ENCODE results near the gene GABPA. TPM values are rescaled to one million over a fixed set of nuclear protein-coding genes. Genes with fewer than 3 reads are reported as not detected.
"Not testable (repeated sequence)": the region's sequence is repeated elsewhere in the genome, so short reads cannot be mapped to it uniquely, and the experiment has no call there.

GABPA gene
- total RNA-seq, 1 experiment from 2014 or later = 20.4 TPM

DNA sequence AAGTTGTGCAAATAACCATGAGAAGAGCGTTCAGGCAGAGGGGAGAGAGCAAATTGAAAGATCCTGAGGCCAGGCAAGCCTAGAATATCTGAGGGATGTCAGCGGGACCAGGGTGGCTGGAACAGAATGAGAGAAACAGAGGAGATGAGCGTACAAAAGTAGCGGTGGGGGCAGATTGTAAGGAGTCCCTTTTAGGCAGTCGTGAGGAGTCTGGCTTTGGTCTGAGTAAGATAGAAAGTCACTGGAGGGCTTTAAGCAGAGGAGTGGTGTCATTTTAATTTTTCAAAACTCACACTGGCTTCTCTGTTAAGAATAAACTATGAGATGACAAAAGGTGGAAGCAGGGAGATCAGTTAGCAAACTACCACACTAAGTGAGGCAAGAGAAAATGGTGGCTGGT, 24.2 kb upstream of the GABPA start:
- no peaks in the 10 kb centered on the region for H3K27me3 ChIP-seq (ENCODE audit: insufficient read depth, low read length)
- WGBS (ENCODE audit: extremely low coverage, insufficient read length, low lambda C conversion rate) = no CpG with 5 or more reads among the region's 5 CpGs
- Mint-ChIP-seq H3K36me3 (ENCODE audit: insufficient read depth in 1 of 3, low read depth in 3 of 3) (no peaks in the 10 kb centered on the region), H3K4me3 (no peak overlapping the region), H3K9me3 (no peaks in the 10 kb centered on the region), H3K27ac (peak overlapping the region in 1 of 3 experiments; percentile 1; a peak in 1 of 7 replicates), H3K27me3 (ENCODE audit: low read depth) (no peaks in the 10 kb centered on the region), H3K4me1 (peaks cover 5% of the 10 kb centered on the region in 2 experiments)
- H4K8ac ChIP-seq (replicated peaks; ENCODE audit: insufficient read length, low read depth, low read length) = no peak overlapping the region
- H2BK120ac ChIP-seq (ENCODE audit: low read depth, low read length, poor library complexity, severe bottlenecking) = no peak overlapping the region
- no peak overlapping the region for H3K14ac ChIP-seq (ENCODE audit: insufficient read depth, low read length)
- no peak overlapping the region for H3K27ac ChIP-seq (ENCODE audit: insufficient read length, low read depth, low read length)
- H4K20me1 ChIP-seq (ENCODE audit: control insufficient read depth, insufficient read depth, insufficient read length) = no peaks in the 10 kb centered on the region
- H3K4me2 ChIP-seq (ENCODE audit: insufficient read depth, insufficient read length, low read length) = no peak overlapping the region
- no peak for DNase-seq
- no peak overlapping the region for H3K4ac ChIP-seq (ENCODE audit: low read depth, low read length)
- H2AK5ac ChIP-seq (ENCODE audit: insufficient read length, low read length) = no peak overlapping the region
- no peak overlapping the region for H2BK15ac ChIP-seq (ENCODE audit: low read depth, low read length)
- H2BK12ac ChIP-seq (ENCODE audit: insufficient read length, low read depth, low read length) = no peak overlapping the region
- H3K4me1 ChIP-seq (ENCODE audit: insufficient read depth, low read length) = no peaks in the 10 kb centered on the region
- no peaks in the 10 kb centered on the region for H3K79me2 ChIP-seq (ENCODE audit: insufficient read depth, low read length)
- no peak overlapping the region for H4K91ac ChIP-seq (ENCODE audit: insufficient read length, low read depth, low read length)
- no peak overlapping the region for H2BK20ac ChIP-seq (ENCODE audit: low read depth, low read length, poor library complexity, severe bottlenecking)
- no peaks in the 10 kb centered on the region for H3K9me3 ChIP-seq (ENCODE audit: control insufficient read depth, low read depth, low read length)
- no peak overlapping the region for H3K56ac ChIP-seq (ENCODE audit: insufficient read length, low read depth, low read length)
- H3K18ac ChIP-seq (ENCODE audit: insufficient read length, low read depth, low read length) = no peak overlapping the region
- TF ChIP-seq, protein P1, sequence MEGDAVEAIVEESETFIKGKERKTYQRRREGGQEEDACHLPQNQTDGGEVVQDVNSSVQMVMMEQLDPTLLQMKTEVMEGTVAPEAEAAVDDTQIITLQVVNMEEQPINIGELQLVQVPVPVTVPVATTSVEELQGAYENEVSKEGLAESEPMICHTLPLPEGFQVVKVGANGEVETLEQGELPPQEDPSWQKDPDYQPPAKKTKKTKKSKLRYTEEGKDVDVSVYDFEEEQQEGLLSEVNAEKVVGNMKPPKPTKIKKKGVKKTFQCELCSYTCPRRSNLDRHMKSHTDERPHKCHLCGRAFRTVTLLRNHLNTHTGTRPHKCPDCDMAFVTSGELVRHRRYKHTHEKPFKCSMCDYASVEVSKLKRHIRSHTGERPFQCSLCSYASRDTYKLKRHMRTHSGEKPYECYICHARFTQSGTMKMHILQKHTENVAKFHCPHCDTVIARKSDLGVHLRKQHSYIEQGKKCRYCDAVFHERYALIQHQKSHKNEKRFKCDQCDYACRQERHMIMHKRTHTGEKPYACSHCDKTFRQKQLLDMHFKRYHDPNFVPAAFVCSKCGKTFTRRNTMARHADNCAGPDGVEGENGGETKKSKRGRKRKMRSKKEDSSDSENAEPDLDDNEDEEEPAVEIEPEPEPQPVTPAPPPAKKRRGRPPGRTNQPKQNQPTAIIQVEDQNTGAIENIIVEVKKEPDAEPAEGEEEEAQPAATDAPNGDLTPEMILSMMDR (conservative IDR thresholded peaks at IDR 0.05) = no peak
- H3K23ac ChIP-seq (ENCODE audit: insufficient read length, low read depth, low read length) = no peak overlapping the region
- H4K5ac ChIP-seq (ENCODE audit: insufficient read length, low read depth, low read length) = no peak overlapping the region
- H2BK5ac ChIP-seq (ENCODE audit: insufficient read length, low read length) = no peak overlapping the region
- H3K9ac ChIP-seq (ENCODE audit: extremely low read depth, insufficient read length, low read length) = no peak overlapping the region
- H3T11ph ChIP-seq (ENCODE audit: low read length) = no peak overlapping the region
- no peaks in the 10 kb centered on the region for H3K79me1 ChIP-seq (ENCODE audit: insufficient read depth, low read depth, low read length, poor library complexity, severe bottlenecking)
- no peaks in the 10 kb centered on the region for H3K23me2 ChIP-seq (ENCODE audit: insufficient read length, low read depth, low read length, poor library complexity, severe bottlenecking)
- no peak overlapping the region for H2AFZ ChIP-seq (ENCODE audit: low read length)

DNA sequence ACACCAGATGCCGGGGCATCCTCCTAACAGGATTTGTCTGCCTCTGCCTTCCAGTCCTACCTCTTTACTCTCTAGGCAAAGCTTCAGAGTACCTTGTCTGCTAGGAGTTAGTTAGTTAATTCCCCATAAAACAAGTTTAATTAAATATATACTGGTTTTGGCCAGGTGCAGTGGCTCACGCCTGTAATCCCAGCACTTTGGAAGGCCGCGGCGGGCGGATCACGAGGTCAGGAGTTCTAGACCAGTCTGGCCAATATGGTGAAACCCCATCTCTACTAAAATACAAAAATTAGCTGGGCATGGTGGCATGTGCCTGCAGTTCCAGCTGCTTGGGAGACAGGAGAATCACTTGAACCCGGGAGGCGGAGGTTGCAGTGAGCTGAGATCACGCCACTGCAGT, 20.7 kb upstream of the GABPA start:
- not testable (repeated sequence) for H3K23me2 ChIP-seq (ENCODE audit: insufficient read length, low read depth, low read length, poor library complexity, severe bottlenecking); H3K9me3 ChIP-seq (ENCODE audit: control insufficient read depth, low read depth, low read length); H3K27me3 Mint-ChIP-seq (ENCODE audit: low read depth); H3K14ac ChIP-seq (ENCODE audit: insufficient read depth, low read length); H3K27ac Mint-ChIP-seq; H2BK5ac ChIP-seq (ENCODE audit: insufficient read length, low read length); H3K18ac ChIP-seq (ENCODE audit: insufficient read length, low read depth, low read length); H3K79me1 ChIP-seq (ENCODE audit: insufficient read depth, low read depth, low read length, poor library complexity, severe bottlenecking); H3K79me2 ChIP-seq (ENCODE audit: insufficient read depth, low read length); H3K9me3 Mint-ChIP-seq; H3T11ph ChIP-seq (ENCODE audit: low read length); H3K4me2 ChIP-seq (ENCODE audit: insufficient read depth, insufficient read length, low read length); H2AFZ ChIP-seq (ENCODE audit: low read length); H3K4me3 Mint-ChIP-seq; H3K4me1 ChIP-seq (ENCODE audit: insufficient read depth, low read length); DNase-seq; H4K5ac ChIP-seq (ENCODE audit: insufficient read length, low read depth, low read length); H3K9ac ChIP-seq (ENCODE audit: extremely low read depth, insufficient read length, low read length); H2BK15ac ChIP-seq (ENCODE audit: low read depth, low read length); H2BK12ac ChIP-seq (ENCODE audit: insufficient read length, low read depth, low read length); H2AK5ac ChIP-seq (ENCODE audit: insufficient read length, low read length); H3K27me3 ChIP-seq (ENCODE audit: insufficient read depth, low read length); H4K91ac ChIP-seq (ENCODE audit: insufficient read length, low read depth, low read length); H3K56ac ChIP-seq (ENCODE audit: insufficient read length, low read depth, low read length); H4K8ac ChIP-seq (replicated peaks; ENCODE audit: insufficient read length, low read depth, low read length); H3K4ac ChIP-seq (ENCODE audit: low read depth, low read length); H2BK120ac ChIP-seq (ENCODE audit: low read depth, low read length, poor library complexity, severe bottlenecking); H3K23ac ChIP-seq (ENCODE audit: insufficient read length, low read depth, low read length); H4K20me1 ChIP-seq (ENCODE audit: control insufficient read depth, insufficient read depth, insufficient read length); H3K27ac ChIP-seq (ENCODE audit: insufficient read length, low read depth, low read length); H2BK20ac ChIP-seq (ENCODE audit: low read depth, low read length, poor library complexity, severe bottlenecking); H3K36me3 Mint-ChIP-seq (ENCODE audit: insufficient read depth in 1 of 3, low read depth in 3 of 3)
- H3K4me1 Mint-ChIP-seq = peaks cover 18% of the 10 kb centered on the region in 2 experiments
- no CpG with 5 or more reads among the region's 10 CpGs for WGBS (ENCODE audit: extremely low coverage, insufficient read length, low lambda C conversion rate)

All from H9 (cell line).